SU-DHL-6 (cell line): Measurements from ENCODE around the gene HOXA11.

Source experiments
- H2AFZ ChIP-seq: fragments of 200-600 bp; sonication (generic); 2 replicates; pipeline ENCODE4 v1.6.1; 2014; ENCODE audit warnings: low read depth, mild to moderate bottlenecking, moderate library complexity, mixed read lengths, antibody characterized with exemption, low read length; ENCODE audit not compliant: severe bottlenecking
- H3F3A ChIP-seq: fragments of 200-600 bp; shearing (Covaris generic); 2 replicates; pipeline ENCODE4 v1.6.0; 2016; ENCODE audit warnings: antibody characterized with exemption, mild to moderate bottlenecking; ENCODE audit not compliant: insufficient read depth
- H3K27ac ChIP-seq: fragments of 200-600 bp; sonication (generic); 2 replicates; pipeline ENCODE4 v1.5.1; 2016; ENCODE audit warnings: low read depth, mild to moderate bottlenecking, low read length, moderate library complexity, mixed read lengths
- H3K27me3 ChIP-seq: fragments of 200-600 bp; sonication (generic), shearing (Covaris generic); 2 replicates; pipeline ENCODE4 v1.6.0; 2014; ENCODE audit warnings: mild to moderate bottlenecking, low read length
- H3K36me3 ChIP-seq: fragments of 200-600 bp; sonication (generic); 2 replicates; pipeline ENCODE4 v1.6.1; 2014; ENCODE audit warnings: mild to moderate bottlenecking, low read length, mixed read lengths
- H3K4me2 ChIP-seq: fragments of 300-600, 200-600 bp; shearing (Covaris generic), sonication (generic); 2 replicates; pipeline ENCODE4 v1.6.0; 2014; ENCODE audit warnings: low read length, low read depth, mild to moderate bottlenecking; ENCODE audit not compliant: poor library complexity, severe bottlenecking
- H3K4me3 ChIP-seq: fragments of 200-600 bp; sonication (generic); 2 replicates; pipeline ENCODE4 v1.5.1; 2014; ENCODE audit warnings: antibody characterized with exemption, low read length, mild to moderate bottlenecking, mixed read lengths; ENCODE audit not compliant: insufficient read depth, poor library complexity, severe bottlenecking
- H3K79me2 ChIP-seq: fragments of 200-600 bp; sonication (generic); 2 replicates; pipeline ENCODE4 v1.6.1; 2014; ENCODE audit warnings: mild to moderate bottlenecking, low read length, moderate library complexity; ENCODE audit not compliant: insufficient read depth
- H3K9ac ChIP-seq: fragments of 200-600 bp; sonication (generic); 2 replicates; pipeline ENCODE4 v1.7.0; 2014; ENCODE audit warnings: mild to moderate bottlenecking, low read length
- H3K9me2 ChIP-seq: fragments of 200-600 bp; sonication (generic); replicated peaks from 2 replicates; pipeline ENCODE4 v1.6.1; 2014; ENCODE audit warnings: low read length; ENCODE audit not compliant: insufficient read depth
- H3K9me3 ChIP-seq: fragments of 200-600 bp; sonication (generic); 2 replicates; pipeline ENCODE4 v1.6.1; 2014; ENCODE audit warnings: low read length, mixed read lengths; ENCODE audit not compliant: insufficient read depth
- H4K20me1 ChIP-seq: fragments of 200-600 bp; sonication (generic); 2 replicates; pipeline ENCODE4 v1.6.1; 2014; ENCODE audit warnings: low read depth, mild to moderate bottlenecking, antibody characterized with exemption, low read length, moderate library complexity, mixed read lengths
- EZH2phosphoT487 ChIP-seq: fragments of 200-600 bp; sonication (generic), shearing (Covaris generic); conservative IDR thresholded peaks from 2 replicates; pipeline ENCODE4 v1.6.1; 2018; ENCODE audit warnings: mild to moderate bottlenecking, antibody characterized with exemption, low read length, moderate library complexity, mixed read lengths
- TF ChIP-seq, protein P1 (sequence below): fragments of 200-600 bp; sonication (generic); IDR thresholded peaks from one replicate; pipeline ENCODE4 v1.5.1; 2017; ENCODE audit warnings: antibody characterized with exemption, mild to moderate bottlenecking, low read length, moderate library complexity; ENCODE audit not compliant: insufficient read depth, poor library complexity, severe bottlenecking

Gene HOXA11

DNA sequence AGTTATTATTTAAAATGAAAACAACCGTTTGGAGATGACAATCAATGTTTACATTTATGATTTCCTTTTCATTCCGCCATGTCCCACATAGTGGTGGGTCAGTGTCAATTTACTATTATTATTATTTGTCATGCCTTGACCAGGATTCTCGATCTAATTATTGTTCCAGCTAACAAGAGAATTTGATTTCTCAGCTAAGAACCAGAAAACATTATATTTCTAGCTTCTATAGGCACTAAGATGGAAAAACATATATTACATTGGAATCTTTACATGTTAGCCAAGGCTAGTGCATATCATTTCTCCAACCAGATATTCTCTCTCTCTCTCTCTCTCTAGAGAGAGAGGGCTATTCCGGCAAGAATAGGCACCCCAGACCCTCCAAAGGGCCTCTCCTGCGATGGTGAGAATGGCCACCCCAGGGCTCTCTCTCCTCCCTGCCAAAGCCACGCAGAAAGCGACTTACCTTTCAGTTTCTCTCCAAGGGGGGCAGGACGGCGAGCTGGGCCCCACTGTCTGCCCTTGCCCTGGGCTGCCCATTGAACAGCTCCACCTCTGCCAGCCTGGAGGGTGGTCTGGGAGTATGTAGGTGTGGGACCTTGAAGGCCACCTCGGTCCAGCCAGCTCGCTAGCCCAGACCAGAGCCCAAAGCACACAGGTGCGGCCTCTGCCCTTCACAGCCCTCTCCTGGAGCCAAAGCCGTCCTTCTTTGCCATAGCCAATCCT, 35.0 kb downstream of the HOXA11 start:
- Histone ChIP-seq H3F3A (peaks cover 4% of the 10 kb centered on the region; the same call in 1 of the 2 replicates), H2AFZ (peak overlapping the region; percentile 93), H3K9ac (peak overlapping the region; percentile 75), H3K9me2 (no peaks in the 10 kb centered on the region), H3K27ac (peak overlapping the region; percentile 46), H3K4me2 (peak overlapping the region; percentile 73), H3K4me3 (peak overlapping the region; percentile 62), H4K20me1 (no peaks in the 10 kb centered on the region), H3K27me3 (no peaks in the 10 kb centered on the region), H3K36me3 (0 out of 2 replicates have a peak, but pooled peaks cover 4% of the 10 kb centered on the region), H3K9me3 (no peaks in the 10 kb centered on the region), H3K79me2 (peaks cover 15% of the 10 kb centered on the region; the same call in 1 of the 2 replicates)
- no peak for TF ChIP-seq EZH2phosphoT487
- TF ChIP-seq, protein P1, sequence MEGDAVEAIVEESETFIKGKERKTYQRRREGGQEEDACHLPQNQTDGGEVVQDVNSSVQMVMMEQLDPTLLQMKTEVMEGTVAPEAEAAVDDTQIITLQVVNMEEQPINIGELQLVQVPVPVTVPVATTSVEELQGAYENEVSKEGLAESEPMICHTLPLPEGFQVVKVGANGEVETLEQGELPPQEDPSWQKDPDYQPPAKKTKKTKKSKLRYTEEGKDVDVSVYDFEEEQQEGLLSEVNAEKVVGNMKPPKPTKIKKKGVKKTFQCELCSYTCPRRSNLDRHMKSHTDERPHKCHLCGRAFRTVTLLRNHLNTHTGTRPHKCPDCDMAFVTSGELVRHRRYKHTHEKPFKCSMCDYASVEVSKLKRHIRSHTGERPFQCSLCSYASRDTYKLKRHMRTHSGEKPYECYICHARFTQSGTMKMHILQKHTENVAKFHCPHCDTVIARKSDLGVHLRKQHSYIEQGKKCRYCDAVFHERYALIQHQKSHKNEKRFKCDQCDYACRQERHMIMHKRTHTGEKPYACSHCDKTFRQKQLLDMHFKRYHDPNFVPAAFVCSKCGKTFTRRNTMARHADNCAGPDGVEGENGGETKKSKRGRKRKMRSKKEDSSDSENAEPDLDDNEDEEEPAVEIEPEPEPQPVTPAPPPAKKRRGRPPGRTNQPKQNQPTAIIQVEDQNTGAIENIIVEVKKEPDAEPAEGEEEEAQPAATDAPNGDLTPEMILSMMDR, result no peak

DNA sequence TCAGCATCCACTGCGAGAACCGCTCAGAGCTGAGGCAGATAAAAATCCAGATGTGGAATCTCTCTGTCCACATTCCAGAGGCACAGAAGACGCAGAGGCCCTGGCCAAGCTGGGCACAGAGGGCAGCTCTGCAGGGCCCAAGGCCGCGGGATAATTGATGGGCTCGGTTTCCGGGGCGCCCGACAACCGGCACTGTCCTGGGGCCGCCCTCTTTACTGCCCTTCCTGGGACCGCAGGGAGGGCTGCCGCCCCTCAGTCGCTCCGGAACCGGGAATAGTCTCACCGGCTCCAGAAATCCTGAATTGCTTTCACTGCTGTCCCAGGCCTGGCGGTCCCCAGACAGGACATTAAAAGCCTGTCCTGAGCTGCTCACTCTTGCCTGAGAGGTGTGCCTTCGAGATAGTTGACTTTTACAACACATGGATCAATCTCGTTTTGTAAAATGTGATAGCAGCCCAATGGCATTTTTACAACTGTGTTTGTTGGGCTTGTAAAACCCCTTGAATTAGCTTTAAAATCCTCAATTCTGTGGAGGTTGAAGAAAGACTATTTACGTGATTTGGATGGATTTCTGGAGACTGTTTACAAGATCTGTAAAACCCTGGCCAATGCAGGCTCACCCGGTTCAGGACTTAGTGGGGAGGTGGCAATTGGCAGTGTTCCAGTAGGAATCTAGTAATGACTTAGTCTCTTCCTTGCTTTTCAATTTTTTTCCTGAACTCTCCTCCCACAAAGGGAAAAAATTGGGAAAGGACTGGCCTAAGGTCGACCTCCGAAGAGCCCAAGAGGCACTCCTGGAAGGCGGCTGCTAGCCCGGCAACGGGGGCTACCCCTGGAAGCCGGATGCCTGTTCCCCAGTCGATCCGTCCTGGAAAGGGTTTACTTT, 36.0 kb downstream of the HOXA11 start:
- Histone ChIP-seq H3K27me3 (no peaks in the 10 kb centered on the region), H3K9ac (peak overlapping the region; percentile 75)

GRCh38 chr7:27148031-27148755, 36.8 kb downstream of the HOXA11 start:
- Histone ChIP-seq H3K9ac (peak overlapping the region; percentile 6; the same call in 1 of the 2 replicates), H4K20me1 (no peaks in the 10 kb centered on the region)

More for the DNA sequence above, 36.0 kb downstream of the HOXA11 start:
- Histone ChIP-seq H3K79me2 (peaks cover 15% of the 10 kb centered on the region; the same call in 1 of the 2 replicates), H3K36me3 (no peaks in the 10 kb centered on the region), H2AFZ (no peak overlapping the region), H3K4me3 (peak overlapping the region; percentile 62), H3F3A (peaks cover 4% of the 10 kb centered on the region; the same call in 1 of the 2 replicates), H3K4me2 (peak overlapping the region; percentile 73), H4K20me1 (no peaks in the 10 kb centered on the region), H3K27ac (no peak overlapping the region), H3K9me2 (no peaks in the 10 kb centered on the region), H3K9me3 (no peaks in the 10 kb centered on the region)
- TF ChIP-seq, protein P1, result no peak
- TF ChIP-seq EZH2phosphoT487, result no peak

More at GRCh38 chr7:27148031-27148755, 36.8 kb downstream of the HOXA11 start:
- Histone ChIP-seq H3K27ac (no peak overlapping the region), H3K4me2 (peak overlapping the region; percentile 73), H3F3A (no peaks in the 10 kb centered on the region), H3K4me3 (no peak overlapping the region), H3K79me2 (peaks cover 15% of the 10 kb centered on the region; the same call in 1 of the 2 replicates), H2AFZ (no peak overlapping the region), H3K9me3 (no peaks in the 10 kb centered on the region), H3K27me3 (no peaks in the 10 kb centered on the region), H3K9me2 (no peaks in the 10 kb centered on the region), H3K36me3 (no peaks in the 10 kb centered on the region)
- TF ChIP-seq, protein P1, result no peak
- no peak for TF ChIP-seq EZH2phosphoT487
